GM12878 (cell line): ENCODE measurements around the gene OLFM2. TPM values are rescaled to one million over a fixed set of nuclear protein-coding genes. Genes with fewer than 3 reads are reported as not detected.

Experiments
- ATAC-seq: fragments of 200-7000 bp; cut with Tn5 transposase; 3 replicates; pipeline ENCODE4 v1.9.1; 2020; ENCODE audit warnings: mild to moderate bottlenecking, moderate library complexity
- BruUV-seq: library from RNA; stranded (reverse); fragments of 400-500 nt; replicated peaks from 2 replicates; lab custom pipeline; 2021; lab: Mats Ljungman, UMichigan
- CTCF ChIA-PET: fragments of 300-600 bp; sonication (Branson Sonifier 250); formaldehyde crosslinking; extraction: SDS; loops from one replicate; lab custom pipeline; 2021; ENCODE audit warnings: inconsistent platforms; lab: Yijun Ruan, JAX
- POLR2A ChIA-PET: fragments of 350-600 bp; formaldehyde crosslinking; extraction: SDS; loops from one replicate; lab custom pipeline; 2021; ENCODE audit warnings: inconsistent platforms; lab: Charles Lee
- RAD21 ChIA-PET: fragments of 300-600 bp; sonication (Branson Sonifier 250); formaldehyde crosslinking; loops from one replicate; lab custom pipeline; 2023; ENCODE audit warnings: antibody characterized with exemption; ENCODE audit not compliant: unreplicated experiment; lab: Charles Lee
- SMC1A ChIA-PET: fragments of 300-600 bp; sonication (Branson Sonifier 250); formaldehyde crosslinking; loops from one replicate; lab custom pipeline; 2023; ENCODE audit not compliant: unreplicated experiment, uncharacterized antibody; lab: Charles Lee
- DNase-seq: peaks from one replicate; pipeline ENCODE4 v3.0.0-alpha.2; 2011; ENCODE audit warnings: low read depth, low spot score
- FAIRE-seq: peaks from 3 replicates; lab custom pipeline; 2011; peaks lifted over from hg19 to GRCh38; lab: Jason Lieb, UNC
- H2AFZ ChIP-seq: 2 replicates; pipeline ENCODE4 v1.6.0; 2011; ENCODE audit warnings: low read depth, low read length, control low read depth; ENCODE audit not compliant: control insufficient read depth
- H3K27ac ChIP-seq: 2 replicates; pipeline ENCODE4 v1.5.1; 2011; ENCODE audit warnings: control low read depth; ENCODE audit not compliant: control insufficient read depth, insufficient read depth
- H3K27me3 ChIP-seq, 2 experiments: replicated peaks in 1 of 2; 2 replicates each; pipeline versions ENCODE4 v1.6.0 to v1.6.1; 2011; ENCODE audit warnings: low read length in 1 of 2; ENCODE audit not compliant: control insufficient read depth in 2 of 2, insufficient read depth in 2 of 2
- H3K36me3 ChIP-seq, 2 experiments: 2 replicates each; pipeline ENCODE4 v1.5.1; 2011; ENCODE audit warnings: low read length in 1 of 2; ENCODE audit not compliant: control insufficient read depth in 2 of 2, insufficient read depth in 2 of 2
- H3K4me1 ChIP-seq: 2 replicates; pipeline ENCODE4 v1.6.1; 2011; ENCODE audit warnings: mild to moderate bottlenecking, low read length, moderate library complexity, mixed read lengths; ENCODE audit not compliant: control insufficient read depth, insufficient read depth
- H3K4me2 ChIP-seq: 2 replicates; pipeline ENCODE4 v1.6.0; 2011; ENCODE audit warnings: control low read depth; ENCODE audit not compliant: control insufficient read depth, insufficient read depth
- H3K4me3 ChIP-seq: fragments of 200-600 bp; sonication (generic); 2 replicates; pipeline ENCODE4 v1.5.1; 2016
- H3K79me2 ChIP-seq: 2 replicates; pipeline ENCODE4 v1.6.0; 2011; ENCODE audit warnings: low read length; ENCODE audit not compliant: control insufficient read depth, insufficient read depth
- H3K9ac ChIP-seq: 2 replicates; pipeline ENCODE4 v1.8.0; 2011; ENCODE audit warnings: low read length, control low read depth, mixed read lengths; ENCODE audit not compliant: control insufficient read depth, insufficient read depth
- H3K9me3 ChIP-seq: replicated peaks from 3 replicates; pipeline ENCODE4 v1.5.1; 2011; ENCODE audit warnings: mild to moderate bottlenecking, low read length; ENCODE audit not compliant: control insufficient read depth, insufficient read depth
- H4K20me1 ChIP-seq: 2 replicates; pipeline ENCODE4 v1.6.0; 2011; ENCODE audit not compliant: control insufficient read depth, insufficient read depth
- CBFB ChIP-seq: IDR thresholded peaks from 2 replicates; pipeline ENCODE4 v1.6.1; 2016; ENCODE audit warnings: antibody characterized with exemption, low read depth
- CBX5 ChIP-seq: sonication (generic); IDR thresholded peaks from 2 replicates; pipeline ENCODE4 v1.6.1; 2016; ENCODE audit warnings: low read depth, moderate library complexity, mild to moderate bottlenecking, inconsistent platforms
- CHD1 ChIP-seq: IDR thresholded peaks from 2 replicates; pipeline ENCODE4 v1.6.1; 2012; ENCODE audit warnings: low read depth, low read length, improper control_type of control experiment
- CHD4 ChIP-seq: fragments of 200-600 bp; sonication (generic); IDR thresholded peaks from 2 replicates; pipeline ENCODE4 v1.6.1; 2016; ENCODE audit warnings: mild to moderate bottlenecking
- DPF2 ChIP-seq: fragments of 450-650 bp; IDR thresholded peaks from 2 replicates; pipeline ENCODE4 v1.6.1; 2017; ENCODE audit warnings: mild to moderate bottlenecking
- HDGF ChIP-seq: fragments of 450-650 bp; IDR thresholded peaks from 2 replicates; pipeline ENCODE4 v1.6.1; 2016; ENCODE audit warnings: antibody characterized with exemption
- IKZF1 ChIP-seq: fragments of 450-650 bp; conservative IDR thresholded peaks from 2 replicates; pipeline ENCODE4 v1.6.1; 2017; ENCODE audit warnings: antibody characterized with exemption, mild to moderate bottlenecking
- IKZF2 ChIP-seq, 2 experiments: fragments of 450-650 bp; IDR thresholded peaks; 2 replicates each; pipeline ENCODE4 v1.6.1; 2017; ENCODE audit warnings: mild to moderate bottlenecking in 2 of 2, moderate library complexity in 2 of 2
- JUND ChIP-seq: IDR thresholded peaks from 2 replicates; pipeline ENCODE4 v1.6.1; 2012; ENCODE audit warnings: low read depth, mild to moderate bottlenecking, low read length, improper control_type of control experiment, moderate library complexity
- MTA3 ChIP-seq: IDR thresholded peaks from 2 replicates; pipeline ENCODE4 v1.6.1; 2012; ENCODE audit warnings: low read length, inconsistent platforms, borderline replicate concordance
- NFIC ChIP-seq: IDR thresholded peaks from 2 replicates; pipeline ENCODE4 v1.6.1; 2012; ENCODE audit warnings: low read depth, mild to moderate bottlenecking, inconsistent platforms, low read length, moderate library complexity
- NR2F1 ChIP-seq: fragments of 450-650 bp; conservative IDR thresholded peaks from 2 replicates; pipeline ENCODE4 v1.6.1; 2017; ENCODE audit warnings: mild to moderate bottlenecking
- NRF1 ChIP-seq: conservative IDR thresholded peaks from 2 replicates; pipeline ENCODE4 v1.6.1; 2011; ENCODE audit warnings: mild to moderate bottlenecking, low read depth, low read length, improper control_type of control experiment
- POLR2AphosphoS2 ChIP-seq: IDR thresholded peaks from 2 replicates; pipeline ENCODE4 v1.6.1; 2011; ENCODE audit warnings: low read depth, mild to moderate bottlenecking, low read length, improper control_type of control experiment, moderate library complexity
- SMC3 ChIP-seq: IDR thresholded peaks from 2 replicates; pipeline ENCODE4 v1.6.1; 2011; ENCODE audit warnings: low read length, improper control_type of control experiment, borderline replicate concordance
- SRF ChIP-seq, 2 experiments: IDR thresholded peaks; 2 replicates each; pipeline ENCODE4 v1.6.1; 2011; ENCODE audit warnings: low read depth in 2 of 2, low read length in 2 of 2, mild to moderate bottlenecking in 1 of 2, moderate library complexity in 1 of 2
- TCF3 ChIP-seq: IDR thresholded peaks from 2 replicates; pipeline ENCODE4 v1.6.1; 2012; ENCODE audit warnings: low read depth, mild to moderate bottlenecking, low read length, borderline replicate concordance; ENCODE audit not compliant: insufficient read depth
- YY1 ChIP-seq: IDR thresholded peaks from 2 replicates; pipeline ENCODE4 v1.6.1; 2011; ENCODE audit warnings: low read depth, mild to moderate bottlenecking, low read length
- ZNF274 ChIP-seq: IDR thresholded peaks from one replicate; pipeline ENCODE4 v1.8.0; 2011; ENCODE audit not compliant: insufficient read length, insufficient read depth
- ZSCAN29 ChIP-seq: fragments of 450-650 bp; IDR thresholded peaks from 2 replicates; pipeline ENCODE4 v1.6.1; 2017; ENCODE audit warnings: mild to moderate bottlenecking, moderate library complexity
- WGBS: methylation state at CpG from one replicate; pipeline ENCODE4 v1.1.6; 2016; ENCODE audit warnings: low lambda C conversion rate; ENCODE audit not compliant: insufficient replicate concordance, insufficient coverage; ENCODE audit errors: missing lambda C conversion rate; 5-methylcytosine and 5-hydroxymethylcytosine counted together
- in situ Hi-C: fragments of 300-500 bp; cut with MboI; formaldehyde crosslinking; loops from 9 replicates; pipeline ENCODE4 v1.14.3; 2018; ENCODE audit warnings: mixed read lengths
- intact Hi-C: fragments of 100-400 bp; cut with micrococcal nuclease; formaldehyde crosslinking; loops from one replicate; pipeline ENCODE4 v1.14.2; 2022; ENCODE audit not compliant: unreplicated experiment
- polyA plus RNA-seq, 11 experiments: library from polyadenylated mRNA; depleted of rRNA in 4 of 11; unstranded in 6 of 11; stranded (reverse) in 5 of 11; fragments of >200 nt; fragmentation: Nextera tagmentation in 4 of 11; fragmentation: Illumina TruSeq in 1 of 11; extraction: Ambion mirVana in 4 of 11; extraction: Trizol in 1 of 11; gene quantifications; 1 replicate in 1 of 11; 2 replicates in 10 of 11; pipeline versions ENCODE4 v1.2.1 to v1.2.3, GENCODE V29; 2011 to 2016; ENCODE audit warnings: inconsistent platforms in 2 of 11, missing spikeins in 2 of 11, low read depth in 1 of 11
- total RNA-seq, 4 experiments: library from RNA; depleted of rRNA in 3 of 4; stranded (reverse); fragments of >200 nt in 3 of 4; fragmentation: Illumina TruSeq in 1 of 4; extraction: Trizol in 1 of 4; gene quantifications; 2 replicates each; pipeline versions ENCODE4 v1.2.1 to v1.2.3, GENCODE V29; 2013 to 2021
- TF ChIP-seq, protein P1 (sequence below): IDR thresholded peaks from 2 replicates; pipeline ENCODE4 v1.6.1; 2011; ENCODE audit warnings: mild to moderate bottlenecking, low read depth, low read length, moderate library complexity; ENCODE audit not compliant: insufficient replicate concordance
- TF ChIP-seq, protein P2 (sequence below): IDR thresholded peaks from 2 replicates; pipeline ENCODE4 v1.6.1; 2011; ENCODE audit warnings: low read depth, low read length, improper control_type of control experiment, borderline replicate concordance
- TF ChIP-seq, protein P3 (sequence below): IDR thresholded peaks from 2 replicates; pipeline ENCODE4 v1.6.1; 2012; ENCODE audit warnings: low read depth, low read length, improper control_type of control experiment
- TF ChIP-seq, protein P4 (sequence below): fragments of 450-650 bp; IDR thresholded peaks from 2 replicates; pipeline ENCODE4 v1.6.1; 2017; ENCODE audit warnings: borderline replicate concordance

OLFM2 gene
- total and polyA plus RNA-seq, 10 of the 15 experiments (the other 5 are each of a cell fraction or from before 2014, with no cell fraction given) = 0.07 to 3.5 (median 0.27) TPM; not detected in 5

DNA sequence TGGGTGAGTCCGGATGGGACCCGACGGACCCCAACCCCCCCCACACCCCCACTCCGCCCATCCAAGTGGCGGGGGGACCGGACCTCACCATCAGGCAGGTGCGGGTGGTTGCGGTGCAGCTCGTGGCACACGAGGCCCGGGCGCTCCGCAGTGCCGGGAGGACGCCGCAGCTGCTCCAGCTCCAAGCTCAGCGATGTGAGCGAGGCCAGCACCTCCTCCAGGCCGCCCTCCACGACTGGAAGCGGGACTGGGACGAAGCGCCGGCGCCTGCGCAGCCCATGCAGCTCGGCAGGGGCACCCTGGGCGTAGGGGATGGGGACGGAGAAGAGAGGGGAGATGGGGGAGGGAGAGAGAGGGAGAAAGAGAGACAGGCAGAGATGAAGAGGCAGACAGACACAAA is 30.1 kb upstream of the OLFM2 start (continued):
- no peak for TF ChIP-seq YY1
- no peak for TF ChIP-seq POLR2AphosphoS2
- TF ChIP-seq IKZF1 = no peak
- no peak for TF ChIP-seq TCF3
- TF ChIP-seq MTA3 = no peak
- no peak for TF ChIP-seq ZSCAN29
- no peak for TF ChIP-seq CHD4
- TF ChIP-seq NFIC = no peak
- TF ChIP-seq, protein P1, sequence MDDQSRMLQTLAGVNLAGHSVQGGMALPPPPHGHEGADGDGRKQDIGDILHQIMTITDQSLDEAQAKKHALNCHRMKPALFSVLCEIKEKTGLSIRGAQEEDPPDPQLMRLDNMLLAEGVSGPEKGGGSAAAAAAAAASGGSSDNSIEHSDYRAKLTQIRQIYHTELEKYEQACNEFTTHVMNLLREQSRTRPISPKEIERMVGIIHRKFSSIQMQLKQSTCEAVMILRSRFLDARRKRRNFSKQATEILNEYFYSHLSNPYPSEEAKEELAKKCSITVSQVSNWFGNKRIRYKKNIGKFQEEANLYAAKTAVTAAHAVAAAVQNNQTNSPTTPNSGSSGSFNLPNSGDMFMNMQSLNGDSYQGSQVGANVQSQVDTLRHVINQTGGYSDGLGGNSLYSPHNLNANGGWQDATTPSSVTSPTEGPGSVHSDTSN = no peak
- TF ChIP-seq ZNF274 = no peak
- TF ChIP-seq CBX5 = no peak
- TF ChIP-seq NRF1 = no peak

DNA sequence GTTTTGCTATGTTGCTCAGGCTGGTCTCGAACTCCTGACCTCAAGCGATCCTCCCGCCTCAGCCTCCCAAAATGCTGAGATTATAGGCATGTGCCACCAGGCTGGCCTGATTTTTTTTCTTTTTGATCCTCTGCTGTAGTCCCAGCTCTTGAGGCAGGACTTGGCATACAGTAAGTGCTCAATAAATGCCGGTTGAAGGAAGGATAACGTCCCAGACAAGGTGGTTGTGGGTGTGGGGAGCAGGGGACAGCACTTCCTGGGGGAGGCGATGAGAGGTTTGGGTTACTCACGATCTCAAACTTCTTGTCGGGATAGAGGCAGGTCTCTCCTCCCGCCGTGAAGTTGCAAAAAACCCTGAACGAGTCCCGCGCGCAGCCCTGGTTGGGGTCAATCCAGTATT is 29.7 kb upstream of the OLFM2 start:
- DNase-seq = no peak
- Histone ChIP-seq H3K27me3 (no peaks in the 10 kb centered on the region), H3K36me3 (no peaks in the 10 kb centered on the region), H2AFZ (no peak overlapping the region), H4K20me1 (no peaks in the 10 kb centered on the region), H3K9me3 (no peaks in the 10 kb centered on the region), H3K9ac (no peak overlapping the region), H3K4me3 (no peak overlapping the region), H3K27ac (no peak overlapping the region), H3K4me2 (no peak overlapping the region), H3K4me1 (no peaks in the 10 kb centered on the region), H3K79me2 (no peaks in the 10 kb centered on the region)
- no TSS peak for BruUV-seq
- ChIA-PET POLR2A (no interaction called here), RAD21 (no interaction called here), CTCF (no interaction called here), SMC1A (no interaction called here)
- ATAC-seq = no peak
- FAIRE-seq = no peak
- in situ Hi-C loops (no loop called here), intact Hi-C loops (no loop called here)
- WGBS = 40% methylated on average over 14 of the region's 14 CpGs
- no peak for TF ChIP-seq HDGF
- TF ChIP-seq, protein P2, sequence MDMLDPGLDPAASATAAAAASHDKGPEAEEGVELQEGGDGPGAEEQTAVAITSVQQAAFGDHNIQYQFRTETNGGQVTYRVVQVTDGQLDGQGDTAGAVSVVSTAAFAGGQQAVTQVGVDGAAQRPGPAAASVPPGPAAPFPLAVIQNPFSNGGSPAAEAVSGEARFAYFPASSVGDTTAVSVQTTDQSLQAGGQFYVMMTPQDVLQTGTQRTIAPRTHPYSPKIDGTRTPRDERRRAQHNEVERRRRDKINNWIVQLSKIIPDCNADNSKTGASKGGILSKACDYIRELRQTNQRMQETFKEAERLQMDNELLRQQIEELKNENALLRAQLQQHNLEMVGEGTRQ = no peak
- no peak for TF ChIP-seq IKZF2 (IDR thresholded peaks at IDR 0.05)
- TF ChIP-seq SRF (IDR thresholded peaks at IDR 0.05; ENCODE audit: low read depth in 2 of 2, low read length in 2 of 2) = no peak
- TF ChIP-seq, protein P3, sequence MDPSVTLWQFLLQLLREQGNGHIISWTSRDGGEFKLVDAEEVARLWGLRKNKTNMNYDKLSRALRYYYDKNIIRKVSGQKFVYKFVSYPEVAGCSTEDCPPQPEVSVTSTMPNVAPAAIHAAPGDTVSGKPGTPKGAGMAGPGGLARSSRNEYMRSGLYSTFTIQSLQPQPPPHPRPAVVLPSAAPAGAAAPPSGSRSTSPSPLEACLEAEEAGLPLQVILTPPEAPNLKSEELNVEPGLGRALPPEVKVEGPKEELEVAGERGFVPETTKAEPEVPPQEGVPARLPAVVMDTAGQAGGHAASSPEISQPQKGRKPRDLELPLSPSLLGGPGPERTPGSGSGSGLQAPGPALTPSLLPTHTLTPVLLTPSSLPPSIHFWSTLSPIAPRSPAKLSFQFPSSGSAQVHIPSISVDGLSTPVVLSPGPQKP = no peak
- TF ChIP-seq JUND = no peak
- no peak for TF ChIP-seq SMC3
- no peak for TF ChIP-seq CHD1
- TF ChIP-seq CBFB = no peak
- TF ChIP-seq NR2F1 = no peak
- no peak for TF ChIP-seq DPF2
- TF ChIP-seq, protein P4, sequence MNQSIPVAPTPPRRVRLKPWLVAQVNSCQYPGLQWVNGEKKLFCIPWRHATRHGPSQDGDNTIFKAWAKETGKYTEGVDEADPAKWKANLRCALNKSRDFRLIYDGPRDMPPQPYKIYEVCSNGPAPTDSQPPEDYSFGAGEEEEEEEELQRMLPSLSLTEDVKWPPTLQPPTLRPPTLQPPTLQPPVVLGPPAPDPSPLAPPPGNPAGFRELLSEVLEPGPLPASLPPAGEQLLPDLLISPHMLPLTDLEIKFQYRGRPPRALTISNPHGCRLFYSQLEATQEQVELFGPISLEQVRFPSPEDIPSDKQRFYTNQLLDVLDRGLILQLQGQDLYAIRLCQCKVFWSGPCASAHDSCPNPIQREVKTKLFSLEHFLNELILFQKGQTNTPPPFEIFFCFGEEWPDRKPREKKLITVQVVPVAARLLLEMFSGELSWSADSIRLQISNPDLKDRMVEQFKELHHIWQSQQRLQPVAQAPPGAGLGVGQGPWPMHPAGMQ = no peak
